HG02884 (cell line): Measurements from ENCODE around the gene AFG3L2.
A peak's percentile ranks its signal among the peaks of the same experiment; 100 is the strongest.

ENCODE experiments used
- ATAC-seq: cut with Tn5 transposase; IDR thresholded peaks from one replicate; pipeline ENCODE4 v1.9.1; 2021; ENCODE audit warnings: mild to moderate bottlenecking, moderate library complexity; ENCODE audit not compliant: unreplicated experiment

AFG3L2 gene

DNA sequence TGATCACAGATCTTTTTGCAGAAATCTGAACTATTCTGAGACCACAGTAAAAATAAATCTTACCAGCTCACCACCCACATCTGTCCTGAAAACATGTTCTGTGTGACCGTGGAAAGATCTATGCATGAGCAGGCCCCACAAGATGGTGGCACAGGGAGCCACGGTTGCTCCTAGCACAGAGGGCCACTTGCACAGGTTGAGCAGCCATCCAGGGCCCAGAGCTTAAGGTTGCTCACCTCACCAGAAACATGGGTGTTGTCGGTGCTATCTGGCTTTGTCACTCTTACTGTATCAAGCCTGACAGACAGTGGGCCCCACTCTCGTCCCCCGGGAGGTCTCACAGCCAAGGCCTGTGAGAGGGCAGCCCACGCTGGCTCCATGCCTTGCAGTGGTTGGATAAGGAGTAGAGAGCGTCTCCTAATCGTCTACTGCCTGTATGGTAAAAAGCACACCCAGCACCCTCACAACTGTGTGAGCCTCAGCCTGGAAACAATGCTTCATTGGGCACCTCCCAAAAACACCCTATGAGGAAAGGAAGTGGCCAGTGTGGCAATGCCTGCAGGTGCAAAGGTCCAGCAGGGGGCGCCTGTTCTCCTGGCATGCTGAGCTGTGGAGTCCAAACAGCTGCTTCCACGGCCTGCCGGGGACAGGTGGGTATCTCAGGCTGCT, 49.4 kb downstream of the AFG3L2 start:
- ATAC-seq, result peak; percentile 69

- no peak for ATAC-seq
Observed at GRCh38 chr18:12326711-12327460, 50.1 kb downstream of the AFG3L2 start.

GRCh38 chr18:12325726-12326245, 51.2 kb downstream of the AFG3L2 start:
- no peak for ATAC-seq

DNA sequence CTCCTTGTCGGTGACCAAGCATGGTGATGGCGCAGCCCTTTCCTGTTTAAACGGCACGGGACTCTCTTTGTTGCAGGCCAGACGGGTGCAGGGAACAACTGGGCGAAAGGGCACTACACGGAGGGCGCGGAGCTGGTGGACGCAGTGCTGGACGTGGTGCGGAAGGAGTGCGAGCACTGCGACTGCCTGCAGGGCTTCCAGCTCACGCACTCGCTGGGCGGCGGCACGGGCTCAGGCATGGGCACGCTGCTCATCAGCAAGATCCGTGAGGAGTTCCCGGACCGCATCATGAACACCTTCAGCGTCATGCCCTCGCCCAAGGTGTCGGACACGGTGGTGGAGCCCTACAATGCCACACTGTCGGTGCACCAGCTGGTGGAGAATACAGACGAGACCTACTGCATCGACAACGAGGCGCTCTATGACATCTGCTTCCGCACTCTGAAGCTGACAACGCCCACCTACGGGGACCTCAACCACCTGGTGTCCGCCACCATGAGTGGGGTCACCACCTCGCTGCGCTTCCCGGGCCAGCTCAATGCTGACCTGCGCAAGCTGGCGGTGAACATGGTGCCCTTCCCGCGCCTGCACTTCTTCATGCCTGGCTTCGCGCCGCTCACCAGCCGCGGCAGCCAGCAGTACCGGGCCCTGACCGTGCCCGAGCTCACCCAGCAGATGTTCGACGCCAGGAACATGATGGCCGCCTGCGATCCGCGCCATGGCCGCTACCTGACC, 51.9 kb downstream of the AFG3L2 start:
- no peak for ATAC-seq

DNA sequence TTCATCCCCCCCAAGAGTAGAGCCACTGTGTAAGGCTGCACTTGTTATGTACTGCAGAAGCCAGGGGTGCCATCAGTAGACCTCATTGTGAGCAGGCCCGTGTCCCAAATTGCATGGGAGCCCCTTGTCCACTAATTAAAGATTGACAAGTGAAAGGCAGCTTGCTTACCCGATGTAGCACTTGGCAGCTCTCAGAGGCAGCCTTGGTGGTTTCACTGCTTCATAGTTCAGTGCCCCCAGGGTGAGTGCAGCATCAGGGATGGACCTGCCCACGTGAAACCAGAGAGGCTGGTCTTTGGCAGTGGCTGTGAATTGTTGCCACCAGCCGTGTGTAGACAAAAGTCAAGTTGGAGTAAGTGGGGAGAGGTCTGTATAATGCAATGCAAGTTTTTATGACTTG, 55.7 kb downstream of the AFG3L2 start:
- peak; percentile 66 for ATAC-seq

- ATAC-seq, result no peak
Observed at GRCh38 chr18:12318857-12319256, 58.2 kb downstream of the AFG3L2 start.

DNA sequence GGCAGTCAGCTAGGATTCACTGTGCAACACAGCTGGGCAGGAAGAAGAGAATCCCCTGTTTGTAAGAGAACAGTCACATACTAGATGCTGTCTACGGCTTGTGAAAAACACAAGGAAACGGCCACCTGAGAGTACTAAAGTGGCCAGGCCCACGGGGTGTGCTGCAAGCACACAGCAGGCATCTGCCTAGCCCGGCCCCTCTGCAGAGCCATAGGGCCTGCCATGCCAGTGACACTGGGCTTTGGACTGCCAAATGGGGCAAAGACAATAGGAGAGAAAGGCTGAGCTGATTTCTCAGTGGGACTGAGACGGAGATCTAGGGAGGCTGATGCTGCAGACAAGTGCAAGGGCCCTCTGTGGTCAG, 58.7 kb downstream of the AFG3L2 start:
- ATAC-seq, result no peak

DNA sequence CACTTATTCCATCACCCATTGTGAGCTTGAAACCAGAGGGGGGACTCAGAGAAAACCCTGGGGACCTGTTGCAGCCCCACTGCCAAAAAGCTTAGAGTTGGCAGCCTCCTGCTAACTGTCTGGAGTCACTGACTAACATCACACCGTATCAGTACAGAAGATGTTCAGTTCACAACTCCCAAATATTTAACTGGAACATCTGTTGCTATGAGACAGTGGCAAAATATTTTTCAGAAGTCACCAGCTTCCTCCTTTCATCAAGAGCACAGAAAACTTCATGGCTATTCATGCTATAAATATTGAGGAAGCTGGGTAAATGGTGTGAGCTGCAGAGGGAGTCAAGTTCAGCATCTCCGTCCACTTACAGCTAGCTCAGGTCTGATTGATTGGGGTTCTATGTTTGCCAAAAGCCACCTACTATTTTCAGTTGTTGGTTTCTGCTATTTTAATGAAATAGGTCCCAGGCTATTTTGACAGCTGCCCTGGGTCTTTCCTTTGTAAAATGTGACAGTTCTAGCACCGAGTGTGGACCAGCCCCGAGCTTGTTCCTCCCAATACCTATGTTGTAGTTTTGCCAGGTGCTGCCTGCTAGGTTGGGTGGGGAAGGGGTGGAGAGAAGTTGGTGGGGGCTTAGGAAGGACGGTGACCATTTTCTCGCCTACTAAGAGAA, 59.2 kb downstream of the AFG3L2 start:
- no peak for ATAC-seq

GRCh38 chr18:12315911-12316310, 61.1 kb downstream of the AFG3L2 start:
- ATAC-seq, result peak; percentile 1

DNA sequence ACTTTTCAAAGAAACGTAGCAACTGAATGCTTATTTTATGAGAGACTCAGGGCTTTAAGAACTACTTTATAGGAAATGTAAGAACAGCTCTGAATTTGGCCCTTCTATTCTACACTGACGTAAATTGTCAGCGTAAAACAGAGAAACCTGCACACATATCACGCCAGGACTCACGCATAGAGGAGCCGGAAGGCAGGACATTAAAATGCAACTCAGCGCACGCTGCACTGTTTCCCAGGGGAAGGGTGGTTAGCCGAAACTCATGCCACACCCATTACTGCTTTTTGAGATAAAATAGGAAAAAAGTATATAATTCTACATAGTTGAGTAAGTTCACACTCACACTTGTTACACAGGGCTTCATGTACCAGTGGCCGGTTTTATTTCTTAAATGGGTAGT, 61.5 kb downstream of the AFG3L2 start:
- peak; percentile 40 for ATAC-seq

- no peak for ATAC-seq
Observed at GRCh38 chr18:12314591-12315305, 62.3 kb downstream of the AFG3L2 start.

- ATAC-seq, result no peak
Observed at GRCh38 chr18:12313530-12314245, 63.3 kb downstream of the AFG3L2 start.

- no peak for ATAC-seq
Observed at GRCh38 chr18:12312976-12313375, 64.1 kb downstream of the AFG3L2 start.

DNA sequence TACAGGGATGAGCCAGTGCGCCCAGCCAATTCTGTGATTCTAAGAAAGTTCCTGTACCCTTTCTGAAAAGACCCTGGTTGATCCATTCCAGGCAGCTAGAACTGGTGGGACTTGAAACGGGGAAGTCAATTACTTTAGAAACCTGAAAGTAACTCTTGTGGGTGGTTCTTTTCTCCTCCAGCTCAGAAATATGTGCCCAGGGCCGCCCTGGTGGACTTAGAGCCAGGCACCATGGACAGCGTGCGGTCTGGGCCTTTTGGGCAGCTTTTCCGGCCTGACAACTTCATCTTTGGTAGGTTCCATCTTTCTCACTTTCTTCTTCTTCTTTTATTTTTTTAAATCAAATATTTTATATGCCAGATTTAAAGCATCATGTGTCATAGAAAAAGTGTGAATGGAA, 66.3 kb downstream of the AFG3L2 start:
- ATAC-seq, result no peak

DNA sequence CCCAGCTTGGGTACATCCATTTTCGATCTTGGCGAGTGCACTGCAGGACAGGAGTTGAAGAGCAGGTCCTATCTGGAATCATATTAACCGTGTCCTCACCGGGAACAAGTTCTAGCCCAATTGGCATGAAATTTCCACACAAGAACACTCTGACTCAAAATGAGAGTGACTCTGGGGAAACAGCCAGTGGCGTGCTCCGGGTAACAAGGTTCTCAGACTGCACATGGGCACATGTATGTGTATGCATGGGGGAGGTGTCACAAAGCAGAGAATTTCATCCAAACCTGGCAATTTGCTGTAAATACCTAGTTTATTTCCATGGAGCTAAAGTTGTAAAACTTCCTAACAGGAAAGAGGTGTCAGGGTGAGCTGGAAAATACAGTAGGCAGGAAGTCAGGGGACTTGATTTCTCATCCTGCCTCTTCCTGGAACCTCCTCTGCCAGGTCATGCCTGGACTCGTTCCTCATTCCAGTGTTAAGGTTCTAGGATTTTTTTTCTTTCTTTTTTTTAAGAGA, 67.3 kb downstream of the AFG3L2 start:
- no peak for ATAC-seq

- peak; percentile 64 for ATAC-seq
Observed at GRCh38 chr18:12308386-12309100, 68.5 kb downstream of the AFG3L2 start.

- ATAC-seq, result peak; percentile 44
Observed at GRCh38 chr18:12307701-12308385, 69.2 kb downstream of the AFG3L2 start, which contains the start of gene TUBB6. TSS of gene TUBB6 (plus strand) at chr18:12308241. CDS start at chr18:12308293, 52 bp downstream.
